ENCODE measurements around the gene SATB2.

DNA sequence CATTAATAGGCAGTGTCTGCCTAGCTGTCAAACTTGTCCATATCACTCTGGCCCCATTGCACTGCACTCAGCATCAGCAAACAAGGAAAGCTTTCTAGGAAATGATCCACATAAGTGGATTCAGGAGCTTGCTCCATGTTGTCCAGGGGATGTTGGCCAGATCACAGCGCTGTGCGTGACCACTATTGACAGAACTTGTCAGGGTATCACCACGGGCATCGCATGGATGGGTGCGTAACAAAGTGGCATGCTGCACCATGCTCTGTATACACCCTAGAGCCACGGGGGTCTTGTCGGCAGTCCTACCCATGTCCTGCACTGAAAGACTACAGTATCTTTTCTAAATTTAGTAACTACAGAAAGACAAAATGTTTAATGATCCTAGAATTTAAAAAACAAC lies 15.6 kb downstream of the SATB2 start:
- TF ChIP-seq, protein P1, sequence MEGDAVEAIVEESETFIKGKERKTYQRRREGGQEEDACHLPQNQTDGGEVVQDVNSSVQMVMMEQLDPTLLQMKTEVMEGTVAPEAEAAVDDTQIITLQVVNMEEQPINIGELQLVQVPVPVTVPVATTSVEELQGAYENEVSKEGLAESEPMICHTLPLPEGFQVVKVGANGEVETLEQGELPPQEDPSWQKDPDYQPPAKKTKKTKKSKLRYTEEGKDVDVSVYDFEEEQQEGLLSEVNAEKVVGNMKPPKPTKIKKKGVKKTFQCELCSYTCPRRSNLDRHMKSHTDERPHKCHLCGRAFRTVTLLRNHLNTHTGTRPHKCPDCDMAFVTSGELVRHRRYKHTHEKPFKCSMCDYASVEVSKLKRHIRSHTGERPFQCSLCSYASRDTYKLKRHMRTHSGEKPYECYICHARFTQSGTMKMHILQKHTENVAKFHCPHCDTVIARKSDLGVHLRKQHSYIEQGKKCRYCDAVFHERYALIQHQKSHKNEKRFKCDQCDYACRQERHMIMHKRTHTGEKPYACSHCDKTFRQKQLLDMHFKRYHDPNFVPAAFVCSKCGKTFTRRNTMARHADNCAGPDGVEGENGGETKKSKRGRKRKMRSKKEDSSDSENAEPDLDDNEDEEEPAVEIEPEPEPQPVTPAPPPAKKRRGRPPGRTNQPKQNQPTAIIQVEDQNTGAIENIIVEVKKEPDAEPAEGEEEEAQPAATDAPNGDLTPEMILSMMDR (IDR thresholded peaks at IDR 0.05; ENCODE audit: low read depth, low read length, poor library complexity, severe bottlenecking) = no peak
- TF ChIP-seq EZH2phosphoT487 (IDR thresholded peaks at IDR 0.05; ENCODE audit: borderline replicate concordance, low read length) = no peak
